Measurements from ENCODE around the gene PRSS56.

PRSS56 gene

DNA sequence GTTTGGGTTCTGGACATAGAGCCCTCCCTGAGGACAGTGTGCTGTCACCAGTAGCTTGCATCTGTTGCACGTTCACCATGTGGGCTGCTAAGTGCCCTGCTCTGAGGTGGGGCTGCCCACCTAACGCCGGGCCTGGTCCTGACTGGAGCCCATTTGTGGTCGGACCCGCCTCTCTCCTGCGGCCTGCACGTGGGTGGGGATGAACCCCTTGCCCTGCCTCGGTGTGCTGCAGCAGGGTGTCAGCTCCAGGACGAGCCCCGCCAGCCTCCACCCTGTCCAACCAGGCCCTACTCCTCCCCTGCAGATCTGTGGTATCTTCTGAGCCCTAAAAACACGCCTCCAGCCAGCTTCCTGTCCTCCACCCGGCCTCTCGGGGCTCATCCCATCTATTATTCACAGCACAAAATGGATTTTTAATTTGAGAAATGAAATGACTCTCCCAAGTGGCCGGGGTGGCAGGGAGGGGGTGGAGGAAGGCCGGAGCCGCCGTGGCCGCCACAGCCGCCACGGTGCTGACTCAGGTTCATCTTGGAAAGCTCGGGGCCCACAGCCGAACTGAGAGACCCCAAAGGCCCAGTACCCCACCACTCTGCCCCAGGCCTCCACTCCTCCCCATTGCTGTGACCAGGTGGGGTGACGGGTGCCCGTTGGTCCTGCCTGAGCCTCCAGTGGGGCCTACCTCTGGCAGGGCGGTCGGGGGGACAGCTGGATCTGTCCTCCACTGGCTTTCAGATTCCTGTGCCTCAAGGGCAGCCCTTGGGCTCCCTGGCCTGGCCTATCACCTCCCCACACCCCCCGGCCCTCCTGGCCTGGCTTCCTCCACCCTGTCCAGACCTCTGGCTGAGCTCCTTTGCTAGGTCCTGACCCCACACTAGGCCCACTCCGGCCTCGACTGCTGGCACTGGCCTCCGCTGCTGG is 29.7 kb upstream of the PRSS56 start:
- no peak overlapping the region for H3K4ac ChIP-seq (ENCODE audit: low read depth in 1 of 2, low read length in 2 of 2)
- no peak overlapping the region for H2BK15ac ChIP-seq (ENCODE audit: low read depth, poor library complexity, severe bottlenecking)
- H3K9ac ChIP-seq (ENCODE audit: low read length), result no peak overlapping the region
- no peak overlapping the region for H3K18ac ChIP-seq (ENCODE audit: low read depth in 1 of 2, low read length in 2 of 2)
- no peak overlapping the region for H4K91ac ChIP-seq (ENCODE audit: low read length)
- no peak overlapping the region for H3K4me3 ChIP-seq (ENCODE audit: insufficient read depth in 1 of 2, low read depth in 1 of 2, low read length in 2 of 2)
- peaks cover 80% of the 10 kb centered on the region in 2 experiments for H3K27me3 ChIP-seq (ENCODE audit: control insufficient read depth in 1 of 2, insufficient read depth in 1 of 2, low read length in 2 of 2)
- peak overlapping the region in 1 of 2 experiments; percentile 61 for H3K14ac ChIP-seq (ENCODE audit: low read length in 2 of 2)
- H3K36me3 ChIP-seq (ENCODE audit: control insufficient read depth in 1 of 2, insufficient read depth in 2 of 2, low read depth in 1 of 2, low read length in 2 of 2), result no peaks in the 10 kb centered on the region
- H2AK5ac ChIP-seq (ENCODE audit: low read length, severe bottlenecking), result no peak overlapping the region
- H2BK12ac ChIP-seq (ENCODE audit: low read length in 2 of 2), result no peak overlapping the region
- 87% methylated on average over 24 of the region's 30 CpGs for WGBS
- H4K8ac ChIP-seq (ENCODE audit: low read length), result no peak overlapping the region
- no peak overlapping the region for H2AFZ ChIP-seq (ENCODE audit: low read depth, low read length)
- peaks cover 14% of the 10 kb centered on the region for H3K4me1 ChIP-seq (ENCODE audit: control insufficient read depth, insufficient read depth, low read depth, low read length)
- no peak overlapping the region for H2BK5ac ChIP-seq (ENCODE audit: low read depth, low read length, poor library complexity, severe bottlenecking)
- H3K23ac ChIP-seq (ENCODE audit: low read length in 2 of 2), result no peak overlapping the region
- no peaks in the 10 kb centered on the region for H3K9me3 ChIP-seq (ENCODE audit: control insufficient read depth, low read length)
- H3K27ac ChIP-seq (ENCODE audit: low read length, poor library complexity, severe bottlenecking), result no peak overlapping the region
- no peak overlapping the region for H3K4me2 ChIP-seq (ENCODE audit: low read length, poor library complexity, severe bottlenecking)
- H2BK120ac ChIP-seq (ENCODE audit: low read depth, low read length), result no peak overlapping the region
- H3K79me1 ChIP-seq (replicated peaks; ENCODE audit: low read length, poor library complexity, severe bottlenecking), result no peaks in the 10 kb centered on the region
- DNase-seq, result no peak

DNA sequence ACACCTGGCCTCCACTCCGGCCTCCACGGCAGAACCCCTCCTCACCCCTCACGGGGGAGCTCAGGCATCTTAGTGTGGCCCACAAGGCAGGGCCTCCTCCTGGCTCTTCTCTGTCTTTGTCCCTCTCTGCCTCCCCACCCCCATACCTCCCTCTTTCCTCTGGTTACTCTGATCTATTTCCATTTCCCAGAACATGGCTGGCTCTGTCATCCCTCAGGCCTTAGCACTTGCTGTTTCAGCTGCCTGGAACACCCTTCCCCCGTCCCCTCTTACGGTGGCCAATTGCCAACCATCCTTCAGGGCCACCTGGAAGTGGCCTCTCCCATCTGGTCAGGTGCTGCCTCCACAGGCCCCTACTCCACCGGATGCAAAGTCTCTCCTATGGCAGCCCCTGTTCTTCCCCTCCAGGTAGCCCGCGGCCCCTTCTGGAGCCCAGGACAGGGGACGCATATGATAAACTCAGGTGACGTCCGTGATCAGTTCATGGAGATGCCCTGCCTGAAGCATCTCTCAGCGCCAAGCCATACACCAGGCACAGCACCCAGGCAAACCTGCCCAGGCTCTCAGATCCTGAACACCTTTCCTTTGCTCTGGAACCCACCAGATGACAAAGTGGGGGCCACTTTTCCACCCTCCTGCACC is 28.9 kb upstream of the PRSS56 start:
- Histone ChIP-seq H3K9ac (ENCODE audit: low read length) (no peak overlapping the region), H3K79me1 (replicated peaks; ENCODE audit: low read length, poor library complexity, severe bottlenecking) (no peaks in the 10 kb centered on the region), H2BK5ac (ENCODE audit: low read depth, low read length, poor library complexity, severe bottlenecking) (no peak overlapping the region), H3K27ac (ENCODE audit: low read length, poor library complexity, severe bottlenecking) (no peak overlapping the region), H3K14ac (ENCODE audit: low read length in 2 of 2) (peak overlapping the region in 1 of 2 experiments; percentile 61), H3K23ac (ENCODE audit: low read length in 2 of 2) (no peak overlapping the region), H3K18ac (ENCODE audit: low read depth in 1 of 2, low read length in 2 of 2) (no peak overlapping the region), H3K4me1 (ENCODE audit: control insufficient read depth, insufficient read depth, low read depth, low read length) (peaks cover 9% of the 10 kb centered on the region), H3K4me3 (ENCODE audit: insufficient read depth in 1 of 2, low read depth in 1 of 2, low read length in 2 of 2) (no peak overlapping the region), H2AK5ac (ENCODE audit: low read length, severe bottlenecking) (no peak overlapping the region), H4K8ac (ENCODE audit: low read length) (no peak overlapping the region), H3K27me3 (ENCODE audit: control insufficient read depth in 1 of 2, insufficient read depth in 1 of 2, low read length in 2 of 2) (peaks cover 72 to 79% of the 10 kb centered on the region in 2 experiments), H2AFZ (ENCODE audit: low read depth, low read length) (no peak overlapping the region), H2BK12ac (ENCODE audit: low read length in 2 of 2) (no peak overlapping the region), H3K36me3 (ENCODE audit: control insufficient read depth in 1 of 2, insufficient read depth in 2 of 2, low read depth in 1 of 2, low read length in 2 of 2) (no peaks in the 10 kb centered on the region), H3K4ac (ENCODE audit: low read depth in 1 of 2, low read length in 2 of 2) (no peak overlapping the region), H2BK120ac (ENCODE audit: low read depth, low read length) (no peak overlapping the region), H2BK15ac (ENCODE audit: low read depth, poor library complexity, severe bottlenecking) (no peak overlapping the region), H4K91ac (ENCODE audit: low read length) (no peak overlapping the region), H3K9me3 (ENCODE audit: control insufficient read depth, low read length) (no peaks in the 10 kb centered on the region), H3K4me2 (ENCODE audit: low read length, poor library complexity, severe bottlenecking) (no peak overlapping the region)
- no peak for DNase-seq
- WGBS, result 87% methylated on average over 12 of the region's 12 CpGs

DNA sequence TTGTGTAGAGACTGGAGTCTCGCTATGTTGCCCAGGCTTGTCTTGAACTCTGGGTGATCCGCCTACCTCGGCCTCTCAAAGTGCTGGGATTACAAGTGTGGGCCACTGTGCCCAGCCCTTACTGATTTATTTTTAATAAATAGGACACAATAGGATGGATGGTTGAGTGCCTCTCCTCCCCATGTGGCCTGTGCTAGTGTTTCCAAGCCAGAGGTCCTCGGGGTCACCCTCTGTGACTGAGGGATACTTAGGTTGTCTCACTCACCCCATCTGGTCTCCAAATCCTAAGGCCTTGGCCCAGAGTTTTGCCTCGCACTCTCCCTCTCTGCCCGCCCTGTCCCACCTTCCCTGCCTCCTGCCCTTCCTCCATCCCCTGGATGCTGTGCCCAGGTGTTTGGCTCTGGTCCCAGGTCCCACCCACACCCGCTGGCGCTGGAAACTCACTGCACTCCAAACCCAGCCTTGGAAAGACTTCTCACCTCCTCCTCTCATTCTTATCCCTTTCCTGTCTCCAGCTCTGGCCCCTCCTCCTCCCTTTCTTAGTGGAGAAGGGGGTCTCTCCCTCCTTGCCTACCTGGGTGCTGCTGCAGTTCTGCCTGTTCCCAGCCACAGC is 27.8 kb upstream of the PRSS56 start:
- Histone ChIP-seq H3K4me1 (ENCODE audit: control insufficient read depth, insufficient read depth, low read depth, low read length) (peaks cover 4% of the 10 kb centered on the region), H2BK5ac (ENCODE audit: low read depth, low read length, poor library complexity, severe bottlenecking) (no peak overlapping the region), H3K4ac (ENCODE audit: low read depth in 1 of 2, low read length in 2 of 2) (no peak overlapping the region), H3K36me3 (ENCODE audit: control insufficient read depth in 1 of 2, insufficient read depth in 2 of 2, low read depth in 1 of 2, low read length in 2 of 2) (no peaks in the 10 kb centered on the region), H2AFZ (ENCODE audit: low read depth, low read length) (no peak overlapping the region), H2AK5ac (ENCODE audit: low read length, severe bottlenecking) (no peak overlapping the region), H2BK15ac (ENCODE audit: low read depth, poor library complexity, severe bottlenecking) (no peak overlapping the region), H3K4me3 (ENCODE audit: insufficient read depth in 1 of 2, low read depth in 1 of 2, low read length in 2 of 2) (no peak overlapping the region), H2BK12ac (ENCODE audit: low read length in 2 of 2) (no peak overlapping the region), H3K79me1 (replicated peaks; ENCODE audit: low read length, poor library complexity, severe bottlenecking) (no peaks in the 10 kb centered on the region), H3K9ac (ENCODE audit: low read length) (no peak overlapping the region), H3K18ac (ENCODE audit: low read depth in 1 of 2, low read length in 2 of 2) (no peak overlapping the region), H3K27ac (ENCODE audit: low read length, poor library complexity, severe bottlenecking) (no peak overlapping the region), H3K23ac (ENCODE audit: low read length in 2 of 2) (no peak overlapping the region), H3K14ac (ENCODE audit: low read length in 2 of 2) (peak overlapping the region in 1 of 2 experiments; percentile 45), H2BK120ac (ENCODE audit: low read depth, low read length) (no peak overlapping the region), H3K4me2 (ENCODE audit: low read length, poor library complexity, severe bottlenecking) (no peak overlapping the region), H3K9me3 (ENCODE audit: control insufficient read depth, low read length) (no peaks in the 10 kb centered on the region), H4K8ac (ENCODE audit: low read length) (no peak overlapping the region), H4K91ac (ENCODE audit: low read length) (no peak overlapping the region), H3K27me3 (ENCODE audit: control insufficient read depth in 1 of 2, insufficient read depth in 1 of 2, low read length in 2 of 2) (peaks cover 63 to 77% of the 10 kb centered on the region in 2 experiments)
- DNase-seq, result no peak
- 82% methylated on average over 8 of the region's 8 CpGs for WGBS
